SK-N-SH treated with all-trans-retinoic acid at 6 μM for 48 hours (cell line): Measurements from ENCODE around the gene UNC45A.

Experiments
- RARB ChIP-seq: fragments of 250-450 bp; sonication (Bioruptor Pico); IDR thresholded peaks from 2 replicates; pipeline ENCODE4 v1.8.0; 2021; ENCODE audit warnings: mild to moderate bottlenecking, moderate library complexity
- ZFP3 ChIP-seq: fragments of 250-450 bp; sonication (Bioruptor Pico); IDR thresholded peaks from 2 replicates; pipeline ENCODE4 v1.5.0; 2020; ENCODE audit warnings: mild to moderate bottlenecking, moderate library complexity
- TF ChIP-seq, protein P1 (sequence below): fragments of 250-450 bp; sonication (Bioruptor Pico); IDR thresholded peaks from 2 replicates; pipeline ENCODE4 v1.5.1; 2021; ENCODE audit warnings: mild to moderate bottlenecking, moderate library complexity

DNA sequence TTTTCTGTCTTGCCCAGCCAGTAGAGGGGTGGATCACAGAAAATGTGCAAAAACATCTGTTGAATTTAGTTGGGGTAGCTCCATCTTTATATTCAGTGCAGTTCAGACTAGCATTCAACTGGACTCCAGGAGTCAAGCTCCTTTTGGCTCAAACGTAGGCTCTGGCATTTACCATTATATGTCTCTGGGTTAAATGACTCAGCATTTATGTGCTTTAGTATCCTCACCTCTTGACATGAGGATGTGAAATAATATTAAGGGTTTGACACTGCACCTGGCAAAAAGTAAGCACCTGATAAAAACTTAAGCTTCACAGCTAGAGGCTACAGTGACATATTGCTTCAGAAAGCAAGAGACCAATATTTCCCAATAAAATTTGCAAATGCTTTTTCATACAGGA lies 44.5 kb downstream of the UNC45A start:
- TF ChIP-seq ZFP3 (no peak), RARB (no peak)
- TF ChIP-seq, protein P1, sequence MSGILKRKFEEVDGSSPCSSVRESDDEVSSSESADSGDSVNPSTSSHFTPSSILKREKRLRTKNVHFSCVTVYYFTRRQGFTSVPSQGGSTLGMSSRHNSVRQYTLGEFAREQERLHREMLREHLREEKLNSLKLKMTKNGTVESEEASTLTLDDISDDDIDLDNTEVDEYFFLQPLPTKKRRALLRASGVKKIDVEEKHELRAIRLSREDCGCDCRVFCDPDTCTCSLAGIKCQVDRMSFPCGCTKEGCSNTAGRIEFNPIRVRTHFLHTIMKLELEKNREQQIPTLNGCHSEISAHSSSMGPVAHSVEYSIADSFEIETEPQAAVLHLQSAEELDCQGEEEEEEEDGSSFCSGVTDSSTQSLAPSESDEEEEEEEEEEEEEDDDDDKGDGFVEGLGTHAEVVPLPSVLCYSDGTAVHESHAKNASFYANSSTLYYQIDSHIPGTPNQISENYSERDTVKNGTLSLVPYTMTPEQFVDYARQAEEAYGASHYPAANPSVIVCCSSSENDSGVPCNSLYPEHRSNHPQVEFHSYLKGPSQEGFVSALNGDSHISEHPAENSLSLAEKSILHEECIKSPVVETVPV, result no peak
